Fibroblast of gingiva (primary cell): Measurements from ENCODE around the gene CLK1.
"Not testable (repeated sequence)": the region's sequence is repeated elsewhere in the genome, so short reads cannot be mapped to it uniquely, and the experiment has no call there.

Experiments
- DNase-seq: peaks from one replicate; pipeline ENCODE4 v3.0.0-alpha.2; 2011; ENCODE audit warnings: low read depth

CLK1 gene

GRCh38 chr2:200851398-200852248 is 12.8 kb downstream of the CLK1 start:
- DNase-seq = no peak

GRCh38 chr2:200850512-200851256 is 13.8 kb downstream of the CLK1 start:
- DNase-seq = no peak

- no peak for DNase-seq
These were observed 16.5 kb downstream of the CLK1 start for GRCh38 chr2:200847939-200848338.

- no peak for DNase-seq
These were observed 17.2 kb downstream of the CLK1 start for GRCh38 chr2:200847269-200847668.

- no peak for DNase-seq
These were observed 18.7 kb downstream of the CLK1 start for GRCh38 chr2:200845669-200846325.

GRCh38 chr2:200845194-200845593 is 19.3 kb downstream of the CLK1 start:
- DNase-seq = no peak

- DNase-seq = no peak
These were observed 20.2 kb downstream of the CLK1 start for GRCh38 chr2:200843993-200844948.

GRCh38 chr2:200839513-200839912 is 24.9 kb downstream of the CLK1 start:
- no peak for DNase-seq

GRCh38 chr2:200834701-200835100 is 29.8 kb downstream of the CLK1 start:
- no peak for DNase-seq

- no peak for DNase-seq
These were observed 35.2 kb downstream of the CLK1 start for GRCh38 chr2:200829258-200829655.

- no peak for DNase-seq
These were observed 35.7 kb downstream of the CLK1 start for GRCh38 chr2:200828572-200829257.

- DNase-seq = no peak
These were observed 36.4 kb downstream of the CLK1 start for GRCh38 chr2:200828104-200828503.

GRCh38 chr2:200821686-200822245 is 42.7 kb downstream of the CLK1 start:
- DNase-seq = no peak

- DNase-seq = no peak
These were observed 43.8 kb downstream of the CLK1 start for GRCh38 chr2:200820573-200821234.

GRCh38 chr2:200818732-200819131 is 45.7 kb downstream of the CLK1 start:
- not testable (repeated sequence) for DNase-seq

- peak; percentile 58 for DNase-seq
These were observed 49.5 kb downstream of the CLK1 start for GRCh38 chr2:200814917-200815316.

- no peak for DNase-seq
These were observed 50.1 kb downstream of the CLK1 start for GRCh38 chr2:200814276-200814815.

GRCh38 chr2:200812122-200813022 is 52.1 kb downstream of the CLK1 start:
- DNase-seq = peak; percentile 62
